Astrocyte of the spinal cord (primary cell): ENCODE measurements around the gene SLC5A10.

Source experiments
- DNase-seq: peaks from one replicate; pipeline ENCODE4 v3.0.0; 2011; ENCODE audit warnings: low read depth, low spot score
- H3K4me3 ChIP-seq: 2 replicates; pipeline ENCODE4 v1.5.1; 2011; ENCODE audit warnings: low read depth, mild to moderate bottlenecking, low read length, moderate library complexity
- CTCF ChIP-seq: IDR thresholded peaks from 2 replicates; pipeline ENCODE4 v1.5.1; 2012; ENCODE audit warnings: low read depth, mild to moderate bottlenecking, low read length, inconsistent platforms
- in situ Hi-C: cut with HindIII; loops from 2 replicates; pipeline ENCODE4 v1.10.0; 2017; ENCODE audit warnings: low sequenced_read_pairs

SLC5A10 gene

GRCh38 chr17:19001907-19002590, 50.1 kb downstream of the SLC5A10 start:
- TF ChIP-seq CTCF = no peak

GRCh38 chr17:19002805-19003542, 51.0 kb downstream of the SLC5A10 start:
- peak; percentile 57 for DNase-seq
- in situ Hi-C loops = no loop called here
- H3K4me3 ChIP-seq = peak overlapping the region; percentile 65
- no peak for TF ChIP-seq CTCF

More at GRCh38 chr17:19001907-19002590, 50.1 kb downstream of the SLC5A10 start:
- DNase-seq = no peak
- in situ Hi-C loops = no loop called here
- peak overlapping the region; percentile 65 for H3K4me3 ChIP-seq

GRCh38 chr17:19003543-19004420, 51.8 kb downstream of the SLC5A10 start:
- DNase-seq = peak; percentile 47
- TF ChIP-seq CTCF = no peak
- in situ Hi-C loops = no loop called here
- peak overlapping the region; percentile 65 for H3K4me3 ChIP-seq

- peak within 1 kb of the TSS; percentile 65 for H3K4me3 ChIP-seq
- DNase-seq = peak; percentile 65
- in situ Hi-C loops = no loop called here
- no peak for TF ChIP-seq CTCF
Observed at GRCh38 chr17:19004421-19005136, 52.6 kb downstream of the SLC5A10 start, which contains the start of gene FAM83G. Gene FAM83G (minus strand): TSS chr17:19004764. CDS start chr17:19004041, 723 bp downstream.

- H3K4me3 ChIP-seq = peak overlapping the region; percentile 36
- in situ Hi-C loops = no loop called here
- no peak for TF ChIP-seq CTCF
- DNase-seq = no peak
Observed at GRCh38 chr17:19005137-19005773, 53.3 kb downstream of the SLC5A10 start.
